ENCODE measurements around the gene LNP1. TPM values are rescaled to one million over a fixed set of nuclear protein-coding genes. Genes with fewer than 3 reads are reported as not detected.

The LNP1 gene
- polyA plus RNA-seq, 1 donor (not counting 4 experiments of a cell fraction or from before 2014, with no cell fraction given): 0.64 TPM

- H3K4me2 ChIP-seq (ENCODE audit: control insufficient read depth, extremely low read depth, insufficient read depth, low read depth, low read length): no peak overlapping the region
- H3K4me3 ChIP-seq (ENCODE audit: control insufficient read depth in 2 of 3, extremely low read depth in 1 of 3, insufficient read depth in 2 of 3, low read depth in 1 of 3, low read length in 3 of 3): no peak overlapping the region
- H3K79me2 ChIP-seq (ENCODE audit: control insufficient read depth, insufficient read depth, low read length): peaks cover 18% of the 10 kb centered on the region
Measured at GRCh38 chr3:100404250-100404548, 2.9 kb downstream of the LNP1 start.

GRCh38 chr3:100407164-100407563 lies 5.8 kb downstream of the LNP1 start:
- no peak for TF ChIP-seq EZH2 (IDR thresholded peaks at IDR 0.05; ENCODE audit: low read length)
- DNase-seq (ENCODE audit: low read depth, low spot score): no peak
- Histone ChIP-seq H3K27ac (ENCODE audit: control insufficient read depth, insufficient read depth, low read length) (no peak overlapping the region), H3K9me1 (ENCODE audit: control insufficient read depth, extremely low read depth, insufficient read depth, low read length) (no peaks in the 10 kb centered on the region), H3K4me2 (ENCODE audit: control insufficient read depth, extremely low read depth, insufficient read depth, low read depth, low read length) (no peak overlapping the region), H2AFZ (ENCODE audit: control insufficient read depth, low read length) (no peak overlapping the region), H3K27me3 (ENCODE audit: control insufficient read depth, extremely low read depth, insufficient read depth, low read length) (no peaks in the 10 kb centered on the region), H3K79me2 (ENCODE audit: control insufficient read depth, insufficient read depth, low read length) (no peaks in the 10 kb centered on the region), H4K20me1 (ENCODE audit: control insufficient read depth, extremely low read depth, insufficient read depth, low read length) (no peaks in the 10 kb centered on the region), H3K9me3 (ENCODE audit: control insufficient read depth, low read depth, low read length) (no peaks in the 10 kb centered on the region), H3K9ac (ENCODE audit: control insufficient read depth, extremely low read depth, insufficient read depth, low read length) (no peak overlapping the region), H3K36me3 (ENCODE audit: control insufficient read depth in 2 of 2, extremely low read depth in 1 of 2, insufficient read depth in 2 of 2, low read length in 2 of 2) (no peaks in the 10 kb centered on the region), H3K4me1 (ENCODE audit: control insufficient read depth, extremely low read depth, insufficient read depth, low read length) (peaks cover 16% of the 10 kb centered on the region), H3K4me3 (ENCODE audit: control insufficient read depth in 2 of 3, extremely low read depth in 1 of 3, insufficient read depth in 2 of 3, low read depth in 1 of 3, low read length in 3 of 3) (no peak overlapping the region)
- dilution Hi-C loops (cut with MboI; ENCODE audit: extremely low pct_ligation_motif_present, low sequenced_read_pairs): no loop called here
- no peak for FAIRE-seq

More at GRCh38 chr3:100404250-100404548, 2.9 kb downstream of the LNP1 start:
- Histone ChIP-seq H3K9me1 (ENCODE audit: control insufficient read depth, extremely low read depth, insufficient read depth, low read length) (no peaks in the 10 kb centered on the region), H3K9ac (ENCODE audit: control insufficient read depth, extremely low read depth, insufficient read depth, low read length) (no peak overlapping the region), H2AFZ (ENCODE audit: control insufficient read depth, low read length) (no peak overlapping the region), H3K27me3 (ENCODE audit: control insufficient read depth, extremely low read depth, insufficient read depth, low read length) (no peaks in the 10 kb centered on the region), H3K36me3 (ENCODE audit: control insufficient read depth in 2 of 2, extremely low read depth in 1 of 2, insufficient read depth in 2 of 2, low read length in 2 of 2) (no peaks in the 10 kb centered on the region), H3K27ac (ENCODE audit: control insufficient read depth, insufficient read depth, low read length) (no peak overlapping the region), H3K4me1 (ENCODE audit: control insufficient read depth, extremely low read depth, insufficient read depth, low read length) (peaks cover 18% of the 10 kb centered on the region), H4K20me1 (ENCODE audit: control insufficient read depth, extremely low read depth, insufficient read depth, low read length) (peaks cover 4% of the 10 kb centered on the region), H3K9me3 (ENCODE audit: control insufficient read depth, low read depth, low read length) (no peaks in the 10 kb centered on the region)
- DNase-seq (ENCODE audit: low read depth, low spot score) (no peak), FAIRE-seq (no peak)
- dilution Hi-C loops (cut with MboI; ENCODE audit: extremely low pct_ligation_motif_present, low sequenced_read_pairs): no loop called here
- TF ChIP-seq EZH2 (IDR thresholded peaks at IDR 0.05; ENCODE audit: low read length) (no peak), CTCF (optimal IDR thresholded peaks at IDR 0.05 in 1 of 3, IDR thresholded peaks at IDR 0.05 in 1 of 3, conservative IDR thresholded peaks at IDR 0.05 in 1 of 3; ENCODE audit: extremely low read depth in 1 of 3, insufficient read depth in 2 of 3, low read length in 3 of 3) (no peak)

GRCh38 chr3:100407977-100408532 lies 6.7 kb downstream of the LNP1 start:
- H3K79me2 ChIP-seq (ENCODE audit: control insufficient read depth, insufficient read depth, low read length): no peaks in the 10 kb centered on the region
- no peaks in the 10 kb centered on the region for H3K36me3 ChIP-seq (ENCODE audit: control insufficient read depth in 2 of 2, extremely low read depth in 1 of 2, insufficient read depth in 2 of 2, low read length in 2 of 2)
- no peaks in the 10 kb centered on the region for H3K9me1 ChIP-seq (ENCODE audit: control insufficient read depth, extremely low read depth, insufficient read depth, low read length)
- TF ChIP-seq CTCF (optimal IDR thresholded peaks at IDR 0.05 in 1 of 3, IDR thresholded peaks at IDR 0.05 in 1 of 3, conservative IDR thresholded peaks at IDR 0.05 in 1 of 3; ENCODE audit: extremely low read depth in 1 of 3, insufficient read depth in 2 of 3, low read length in 3 of 3) (no peak), EZH2 (IDR thresholded peaks at IDR 0.05; ENCODE audit: low read length) (no peak)
- no peak overlapping the region for H3K4me2 ChIP-seq (ENCODE audit: control insufficient read depth, extremely low read depth, insufficient read depth, low read depth, low read length)
- H4K20me1 ChIP-seq (ENCODE audit: control insufficient read depth, extremely low read depth, insufficient read depth, low read length): no peaks in the 10 kb centered on the region
- dilution Hi-C loops (cut with MboI; ENCODE audit: extremely low pct_ligation_motif_present, low sequenced_read_pairs): no loop called here
- FAIRE-seq: no peak
- H3K27ac ChIP-seq (ENCODE audit: control insufficient read depth, insufficient read depth, low read length): no peak overlapping the region
- H2AFZ ChIP-seq (ENCODE audit: control insufficient read depth, low read length): no peak overlapping the region
- H3K4me1 ChIP-seq (ENCODE audit: control insufficient read depth, extremely low read depth, insufficient read depth, low read length): peaks cover 8% of the 10 kb centered on the region
- no peak overlapping the region for H3K4me3 ChIP-seq (ENCODE audit: control insufficient read depth in 2 of 3, extremely low read depth in 1 of 3, insufficient read depth in 2 of 3, low read depth in 1 of 3, low read length in 3 of 3)
- H3K9me3 ChIP-seq (ENCODE audit: control insufficient read depth, low read depth, low read length): no peaks in the 10 kb centered on the region
- no peak overlapping the region for H3K9ac ChIP-seq (ENCODE audit: control insufficient read depth, extremely low read depth, insufficient read depth, low read length)
- no peak for DNase-seq (ENCODE audit: low read depth, low spot score)
- H3K27me3 ChIP-seq (ENCODE audit: control insufficient read depth, extremely low read depth, insufficient read depth, low read length): no peaks in the 10 kb centered on the region

Data from keratinocyte (primary cell).